HEK293 (cell line): ENCODE data around the gene NT5C2.

ENCODE experiments used
- ZNF530 ChIP-seq: fragments of 450-650 bp; formaldehyde crosslinking; IDR thresholded peaks from 2 replicates; pipeline ENCODE4 v1.5.1; 2016; ENCODE audit warnings: low read depth, missing biosample characterization, missing genetic modification characterization
- ZNF596 ChIP-seq: fragments of 450-650 bp; IDR thresholded peaks from 2 replicates; pipeline ENCODE4 v1.5.0; 2018; ENCODE audit warnings: missing biosample characterization, mild to moderate bottlenecking, missing genetic modification characterization, moderate library complexity
- TF ChIP-seq, protein P1 (sequence below): fragments of 450-650 bp; formaldehyde crosslinking; IDR thresholded peaks from 2 replicates; pipeline ENCODE4 v1.5.1; 2016; ENCODE audit warnings: missing biosample characterization, missing genetic modification characterization
- TF ChIP-seq, protein P2 (sequence below): fragments of 450-650 bp; formaldehyde crosslinking; conservative IDR thresholded peaks from 2 replicates; pipeline ENCODE4 v1.5.1; 2016; ENCODE audit warnings: low read depth, missing biosample characterization, missing genetic modification characterization
- TF ChIP-seq, protein P3 (sequence below): fragments of 450-650 bp; formaldehyde crosslinking; IDR thresholded peaks from 2 replicates; pipeline ENCODE4 v1.5.1; 2016; ENCODE audit warnings: missing biosample characterization, missing genetic modification characterization
- TF ChIP-seq, protein P4 (sequence below): sonication (generic); formaldehyde crosslinking; IDR thresholded peaks from 2 replicates; pipeline ENCODE4 v1.8.1; 2022; ENCODE audit warnings: mild to moderate bottlenecking, moderate library complexity, missing genetic modification reagents

DNA sequence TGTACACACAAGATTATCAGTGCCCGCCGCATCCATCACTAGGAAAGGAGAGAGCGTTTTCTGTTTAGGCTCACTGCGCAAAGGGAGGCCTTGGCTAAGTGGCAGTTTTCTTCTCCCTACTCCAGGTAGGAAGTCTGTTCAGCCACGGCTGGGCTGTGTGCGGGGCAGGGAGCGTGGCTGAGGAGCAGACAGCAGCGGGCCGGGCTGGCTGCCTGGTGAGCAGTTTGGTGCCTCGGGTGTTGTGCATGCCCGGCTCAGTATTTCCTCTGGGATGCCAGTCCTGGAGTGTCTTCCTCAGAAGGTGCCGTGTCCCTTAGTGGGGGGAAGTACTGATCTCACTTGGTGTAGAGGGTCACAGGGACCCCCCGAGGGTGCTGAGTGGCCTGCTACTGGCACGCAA lies 114.4 kb downstream of the NT5C2 start:
- TF ChIP-seq ZNF530 (tag by site-specific recombination) (no peak), ZNF596 (tag by site-specific recombination) (no peak)
- TF ChIP-seq, protein P1, sequence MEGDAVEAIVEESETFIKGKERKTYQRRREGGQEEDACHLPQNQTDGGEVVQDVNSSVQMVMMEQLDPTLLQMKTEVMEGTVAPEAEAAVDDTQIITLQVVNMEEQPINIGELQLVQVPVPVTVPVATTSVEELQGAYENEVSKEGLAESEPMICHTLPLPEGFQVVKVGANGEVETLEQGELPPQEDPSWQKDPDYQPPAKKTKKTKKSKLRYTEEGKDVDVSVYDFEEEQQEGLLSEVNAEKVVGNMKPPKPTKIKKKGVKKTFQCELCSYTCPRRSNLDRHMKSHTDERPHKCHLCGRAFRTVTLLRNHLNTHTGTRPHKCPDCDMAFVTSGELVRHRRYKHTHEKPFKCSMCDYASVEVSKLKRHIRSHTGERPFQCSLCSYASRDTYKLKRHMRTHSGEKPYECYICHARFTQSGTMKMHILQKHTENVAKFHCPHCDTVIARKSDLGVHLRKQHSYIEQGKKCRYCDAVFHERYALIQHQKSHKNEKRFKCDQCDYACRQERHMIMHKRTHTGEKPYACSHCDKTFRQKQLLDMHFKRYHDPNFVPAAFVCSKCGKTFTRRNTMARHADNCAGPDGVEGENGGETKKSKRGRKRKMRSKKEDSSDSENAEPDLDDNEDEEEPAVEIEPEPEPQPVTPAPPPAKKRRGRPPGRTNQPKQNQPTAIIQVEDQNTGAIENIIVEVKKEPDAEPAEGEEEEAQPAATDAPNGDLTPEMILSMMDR (tag by site-specific recombination), result no peak
- TF ChIP-seq, protein P2, sequence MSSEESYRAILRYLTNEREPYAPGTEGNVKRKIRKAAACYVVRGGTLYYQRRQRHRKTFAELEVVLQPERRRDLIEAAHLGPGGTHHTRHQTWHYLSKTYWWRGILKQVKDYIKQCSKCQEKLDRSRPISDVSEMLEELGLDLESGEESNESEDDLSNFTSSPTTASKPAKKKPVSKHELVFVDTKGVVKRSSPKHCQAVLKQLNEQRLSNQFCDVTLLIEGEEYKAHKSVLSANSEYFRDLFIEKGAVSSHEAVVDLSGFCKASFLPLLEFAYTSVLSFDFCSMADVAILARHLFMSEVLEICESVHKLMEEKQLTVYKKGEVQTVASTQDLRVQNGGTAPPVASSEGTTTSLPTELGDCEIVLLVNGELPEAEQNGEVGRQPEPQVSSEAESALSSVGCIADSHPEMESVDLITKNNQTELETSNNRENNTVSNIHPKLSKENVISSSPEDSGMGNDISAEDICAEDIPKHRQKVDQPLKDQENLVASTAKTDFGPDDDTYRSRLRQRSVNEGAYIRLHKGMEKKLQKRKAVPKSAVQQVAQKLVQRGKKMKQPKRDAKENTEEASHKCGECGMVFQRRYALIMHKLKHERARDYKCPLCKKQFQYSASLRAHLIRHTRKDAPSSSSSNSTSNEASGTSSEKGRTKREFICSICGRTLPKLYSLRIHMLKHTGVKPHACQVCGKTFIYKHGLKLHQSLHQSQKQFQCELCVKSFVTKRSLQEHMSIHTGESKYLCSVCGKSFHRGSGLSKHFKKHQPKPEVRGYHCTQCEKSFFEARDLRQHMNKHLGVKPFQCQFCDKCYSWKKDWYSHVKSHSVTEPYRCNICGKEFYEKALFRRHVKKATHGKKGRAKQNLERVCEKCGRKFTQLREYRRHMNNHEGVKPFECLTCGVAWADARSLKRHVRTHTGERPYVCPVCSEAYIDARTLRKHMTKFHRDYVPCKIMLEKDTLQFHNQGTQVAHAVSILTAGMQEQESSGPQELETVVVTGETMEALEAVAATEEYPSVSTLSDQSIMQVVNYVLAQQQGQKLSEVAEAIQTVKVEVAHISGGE, result no peak
- TF ChIP-seq, protein P3, sequence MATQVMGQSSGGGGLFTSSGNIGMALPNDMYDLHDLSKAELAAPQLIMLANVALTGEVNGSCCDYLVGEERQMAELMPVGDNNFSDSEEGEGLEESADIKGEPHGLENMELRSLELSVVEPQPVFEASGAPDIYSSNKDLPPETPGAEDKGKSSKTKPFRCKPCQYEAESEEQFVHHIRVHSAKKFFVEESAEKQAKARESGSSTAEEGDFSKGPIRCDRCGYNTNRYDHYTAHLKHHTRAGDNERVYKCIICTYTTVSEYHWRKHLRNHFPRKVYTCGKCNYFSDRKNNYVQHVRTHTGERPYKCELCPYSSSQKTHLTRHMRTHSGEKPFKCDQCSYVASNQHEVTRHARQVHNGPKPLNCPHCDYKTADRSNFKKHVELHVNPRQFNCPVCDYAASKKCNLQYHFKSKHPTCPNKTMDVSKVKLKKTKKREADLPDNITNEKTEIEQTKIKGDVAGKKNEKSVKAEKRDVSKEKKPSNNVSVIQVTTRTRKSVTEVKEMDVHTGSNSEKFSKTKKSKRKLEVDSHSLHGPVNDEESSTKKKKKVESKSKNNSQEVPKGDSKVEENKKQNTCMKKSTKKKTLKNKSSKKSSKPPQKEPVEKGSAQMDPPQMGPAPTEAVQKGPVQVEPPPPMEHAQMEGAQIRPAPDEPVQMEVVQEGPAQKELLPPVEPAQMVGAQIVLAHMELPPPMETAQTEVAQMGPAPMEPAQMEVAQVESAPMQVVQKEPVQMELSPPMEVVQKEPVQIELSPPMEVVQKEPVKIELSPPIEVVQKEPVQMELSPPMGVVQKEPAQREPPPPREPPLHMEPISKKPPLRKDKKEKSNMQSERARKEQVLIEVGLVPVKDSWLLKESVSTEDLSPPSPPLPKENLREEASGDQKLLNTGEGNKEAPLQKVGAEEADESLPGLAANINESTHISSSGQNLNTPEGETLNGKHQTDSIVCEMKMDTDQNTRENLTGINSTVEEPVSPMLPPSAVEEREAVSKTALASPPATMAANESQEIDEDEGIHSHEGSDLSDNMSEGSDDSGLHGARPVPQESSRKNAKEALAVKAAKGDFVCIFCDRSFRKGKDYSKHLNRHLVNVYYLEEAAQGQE, result no peak
- TF ChIP-seq, protein P4, sequence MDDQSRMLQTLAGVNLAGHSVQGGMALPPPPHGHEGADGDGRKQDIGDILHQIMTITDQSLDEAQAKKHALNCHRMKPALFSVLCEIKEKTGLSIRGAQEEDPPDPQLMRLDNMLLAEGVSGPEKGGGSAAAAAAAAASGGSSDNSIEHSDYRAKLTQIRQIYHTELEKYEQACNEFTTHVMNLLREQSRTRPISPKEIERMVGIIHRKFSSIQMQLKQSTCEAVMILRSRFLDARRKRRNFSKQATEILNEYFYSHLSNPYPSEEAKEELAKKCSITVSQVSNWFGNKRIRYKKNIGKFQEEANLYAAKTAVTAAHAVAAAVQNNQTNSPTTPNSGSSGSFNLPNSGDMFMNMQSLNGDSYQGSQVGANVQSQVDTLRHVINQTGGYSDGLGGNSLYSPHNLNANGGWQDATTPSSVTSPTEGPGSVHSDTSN, result no peak
